Measurements from ENCODE around the gene GNA15. TPM values are rescaled to one million over a fixed set of nuclear protein-coding genes. Genes with fewer than 3 reads are reported as not detected.

Gene GNA15
- total RNA-seq, 1 experiment from 2014 or later = 6.2 TPM

DNA sequence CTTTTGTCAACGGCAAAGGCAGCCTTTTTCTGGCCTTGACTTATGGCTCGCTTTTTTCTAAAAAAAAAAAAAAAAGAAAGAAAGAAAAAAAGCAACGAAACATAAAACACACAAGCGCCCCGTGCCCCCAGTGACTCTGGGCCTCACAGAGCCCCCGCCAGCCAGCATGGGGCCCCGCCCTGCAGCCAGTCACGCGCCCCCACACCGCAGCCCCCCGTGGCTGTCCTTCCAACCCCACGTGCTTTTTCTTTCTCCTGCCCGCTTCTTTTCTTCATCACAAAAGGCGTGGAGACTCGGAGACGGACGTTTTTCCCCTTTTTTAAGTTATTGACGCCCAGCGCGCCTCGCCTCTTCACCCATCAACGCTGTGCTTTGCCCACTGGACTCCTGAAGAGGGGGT lies 14.4 kb upstream of the GNA15 start:
- no peak for ATAC-seq
- H3K27ac ChIP-seq (ENCODE audit: low read length) = no peak overlapping the region
- no peaks in the 10 kb centered on the region for H3K4me1 ChIP-seq (ENCODE audit: control insufficient read depth, insufficient read depth, low read length)
- H3K27me3 ChIP-seq (ENCODE audit: control insufficient read depth, insufficient read depth, low read length) = no peaks in the 10 kb centered on the region
- H3K36me3 ChIP-seq (ENCODE audit: control insufficient read depth, insufficient read depth, low read length) = no peaks in the 10 kb centered on the region
- no peak for DNase-seq (ENCODE audit: low read depth, low spot score)
- no peaks in the 10 kb centered on the region for H3K9me3 ChIP-seq (ENCODE audit: control insufficient read depth, insufficient read depth, low read depth, low read length)
- CTCF ChIA-PET = no interaction called here
- no peak overlapping the region for H3K4me3 ChIP-seq (ENCODE audit: low read depth in 2 of 2, low read length in 2 of 2)
- no peak for TF ChIP-seq SIN3A (IDR thresholded peaks at IDR 0.05; ENCODE audit: borderline replicate concordance, insufficient read depth, low read depth, low read length)
- TF ChIP-seq, protein P1, sequence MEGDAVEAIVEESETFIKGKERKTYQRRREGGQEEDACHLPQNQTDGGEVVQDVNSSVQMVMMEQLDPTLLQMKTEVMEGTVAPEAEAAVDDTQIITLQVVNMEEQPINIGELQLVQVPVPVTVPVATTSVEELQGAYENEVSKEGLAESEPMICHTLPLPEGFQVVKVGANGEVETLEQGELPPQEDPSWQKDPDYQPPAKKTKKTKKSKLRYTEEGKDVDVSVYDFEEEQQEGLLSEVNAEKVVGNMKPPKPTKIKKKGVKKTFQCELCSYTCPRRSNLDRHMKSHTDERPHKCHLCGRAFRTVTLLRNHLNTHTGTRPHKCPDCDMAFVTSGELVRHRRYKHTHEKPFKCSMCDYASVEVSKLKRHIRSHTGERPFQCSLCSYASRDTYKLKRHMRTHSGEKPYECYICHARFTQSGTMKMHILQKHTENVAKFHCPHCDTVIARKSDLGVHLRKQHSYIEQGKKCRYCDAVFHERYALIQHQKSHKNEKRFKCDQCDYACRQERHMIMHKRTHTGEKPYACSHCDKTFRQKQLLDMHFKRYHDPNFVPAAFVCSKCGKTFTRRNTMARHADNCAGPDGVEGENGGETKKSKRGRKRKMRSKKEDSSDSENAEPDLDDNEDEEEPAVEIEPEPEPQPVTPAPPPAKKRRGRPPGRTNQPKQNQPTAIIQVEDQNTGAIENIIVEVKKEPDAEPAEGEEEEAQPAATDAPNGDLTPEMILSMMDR (IDR thresholded peaks at IDR 0.05) = no peak
- no peak for TF ChIP-seq POLR2AphosphoS5 (IDR thresholded peaks at IDR 0.05; ENCODE audit: low read depth, low read length)
- no TSS peak for BruUV-seq (replicated peaks)
- POLR2A ChIA-PET = no interaction called here
- intact Hi-C loops (cut with micrococcal nuclease; ENCODE audit: unreplicated experiment) (loop anchor here (10.0 kb wide), 1 partner anchor 167 kb away; no protein-coding TSS in a partner anchor), in situ Hi-C loops (cut with HindIII; ENCODE audit: low pct_unique_long_range_greater_than_20kb, low sequenced_read_pairs) (no loop called here)

DNA sequence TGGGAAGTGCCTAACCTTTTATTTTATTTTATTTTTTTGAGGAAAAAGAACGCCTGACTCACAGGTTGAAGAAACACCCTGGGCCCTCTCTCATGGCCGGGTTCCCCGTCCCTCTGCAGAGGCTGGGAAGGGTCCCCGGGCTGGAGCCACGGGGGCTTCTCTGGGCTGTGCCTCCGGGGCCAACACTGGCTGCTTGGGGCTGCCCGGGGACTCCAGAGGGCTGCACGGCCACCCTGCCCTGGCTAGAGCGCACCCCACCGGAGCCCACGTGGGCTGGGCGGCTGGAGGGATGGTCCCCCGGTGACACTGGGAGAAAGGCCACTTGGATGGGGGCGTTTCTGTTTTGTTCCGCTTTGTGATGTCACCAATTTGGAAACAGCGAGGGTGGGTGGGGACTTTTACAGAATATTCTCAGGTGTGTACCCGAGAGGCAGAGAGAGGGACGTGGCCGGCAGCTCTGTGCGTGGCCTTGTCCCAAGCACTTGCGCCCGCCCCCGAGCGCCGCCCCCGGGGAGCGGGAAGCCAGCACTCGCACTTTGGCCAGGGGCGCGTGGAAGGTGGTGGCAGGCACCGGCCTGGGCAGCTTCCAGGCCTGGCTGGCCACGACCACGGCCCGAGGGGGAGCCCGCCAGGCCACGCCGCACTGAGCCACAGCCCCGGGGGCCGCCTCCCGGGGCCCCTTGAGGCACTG lies 13.9 kb upstream of the GNA15 start:
- no peak for ATAC-seq
- TF ChIP-seq POLR2AphosphoS5 (IDR thresholded peaks at IDR 0.05; ENCODE audit: low read depth, low read length) (no peak), TCF7L2 (IDR thresholded peaks at IDR 0.05; ENCODE audit: low read depth, low read length) (no peak), SIN3A (IDR thresholded peaks at IDR 0.05; ENCODE audit: borderline replicate concordance, insufficient read depth, low read depth, low read length) (no peak)
- TF ChIP-seq, protein P1 (IDR thresholded peaks at IDR 0.05) = no peak
- TF ChIP-seq, protein P2, sequence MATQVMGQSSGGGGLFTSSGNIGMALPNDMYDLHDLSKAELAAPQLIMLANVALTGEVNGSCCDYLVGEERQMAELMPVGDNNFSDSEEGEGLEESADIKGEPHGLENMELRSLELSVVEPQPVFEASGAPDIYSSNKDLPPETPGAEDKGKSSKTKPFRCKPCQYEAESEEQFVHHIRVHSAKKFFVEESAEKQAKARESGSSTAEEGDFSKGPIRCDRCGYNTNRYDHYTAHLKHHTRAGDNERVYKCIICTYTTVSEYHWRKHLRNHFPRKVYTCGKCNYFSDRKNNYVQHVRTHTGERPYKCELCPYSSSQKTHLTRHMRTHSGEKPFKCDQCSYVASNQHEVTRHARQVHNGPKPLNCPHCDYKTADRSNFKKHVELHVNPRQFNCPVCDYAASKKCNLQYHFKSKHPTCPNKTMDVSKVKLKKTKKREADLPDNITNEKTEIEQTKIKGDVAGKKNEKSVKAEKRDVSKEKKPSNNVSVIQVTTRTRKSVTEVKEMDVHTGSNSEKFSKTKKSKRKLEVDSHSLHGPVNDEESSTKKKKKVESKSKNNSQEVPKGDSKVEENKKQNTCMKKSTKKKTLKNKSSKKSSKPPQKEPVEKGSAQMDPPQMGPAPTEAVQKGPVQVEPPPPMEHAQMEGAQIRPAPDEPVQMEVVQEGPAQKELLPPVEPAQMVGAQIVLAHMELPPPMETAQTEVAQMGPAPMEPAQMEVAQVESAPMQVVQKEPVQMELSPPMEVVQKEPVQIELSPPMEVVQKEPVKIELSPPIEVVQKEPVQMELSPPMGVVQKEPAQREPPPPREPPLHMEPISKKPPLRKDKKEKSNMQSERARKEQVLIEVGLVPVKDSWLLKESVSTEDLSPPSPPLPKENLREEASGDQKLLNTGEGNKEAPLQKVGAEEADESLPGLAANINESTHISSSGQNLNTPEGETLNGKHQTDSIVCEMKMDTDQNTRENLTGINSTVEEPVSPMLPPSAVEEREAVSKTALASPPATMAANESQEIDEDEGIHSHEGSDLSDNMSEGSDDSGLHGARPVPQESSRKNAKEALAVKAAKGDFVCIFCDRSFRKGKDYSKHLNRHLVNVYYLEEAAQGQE (IDR thresholded peaks at IDR 0.05; ENCODE audit: insufficient read depth in 1 of 2, low read depth in 2 of 2, low read length in 1 of 2) = no peak
- in situ Hi-C loops (cut with HindIII; ENCODE audit: low pct_unique_long_range_greater_than_20kb, low sequenced_read_pairs) = no loop called here
- Histone ChIP-seq H3K9me3 (ENCODE audit: control insufficient read depth, insufficient read depth, low read depth, low read length) (no peaks in the 10 kb centered on the region), H3K4me3 (ENCODE audit: low read depth in 2 of 2, low read length in 2 of 2) (no peak overlapping the region), H3K27me3 (ENCODE audit: control insufficient read depth, insufficient read depth, low read length) (no peaks in the 10 kb centered on the region), H3K27ac (ENCODE audit: low read length) (no peak overlapping the region), H3K36me3 (ENCODE audit: control insufficient read depth, insufficient read depth, low read length) (no peaks in the 10 kb centered on the region), H3K4me1 (ENCODE audit: control insufficient read depth, insufficient read depth, low read length) (no peaks in the 10 kb centered on the region)
- no peak for DNase-seq (ENCODE audit: low read depth, low spot score)
- intact Hi-C loops (cut with micrococcal nuclease; ENCODE audit: unreplicated experiment) = loop anchor here (10.0 kb wide), 1 partner anchor 167 kb away; no protein-coding TSS in a partner anchor
- no TSS peak for BruUV-seq (replicated peaks)
- POLR2A ChIA-PET = no interaction called here
- CTCF ChIA-PET = no interaction called here
